Activated CD8-positive, alpha-beta memory T cell treated with anti-CD3 and anti-CD28 coated beads for 1 hour (primary cell): ENCODE measurements around the gene SPATA31A6.
"Not testable (repeated sequence)": the region's sequence is repeated elsewhere in the genome, so short reads cannot be mapped to it uniquely, and the experiment has no call there.

Experiments
- DNase-seq, 2 donors: peaks; one replicate each; pipeline ENCODE4 v3.0.0-alpha.2; 2020; ENCODE audit warnings: low read depth in 1 of 2; ENCODE audit errors: extremely low read depth in 1 of 2

Gene SPATA31A6

GRCh38 chr9:42183359-42183758, at the start of gene SPATA31A6:
Gene SPATA31A6, plus strand, starts transcription at chr9:42183659. Its CDS starts 29 bp downstream, at chr9:42183688.
- not testable (repeated sequence) for DNase-seq

DNA sequence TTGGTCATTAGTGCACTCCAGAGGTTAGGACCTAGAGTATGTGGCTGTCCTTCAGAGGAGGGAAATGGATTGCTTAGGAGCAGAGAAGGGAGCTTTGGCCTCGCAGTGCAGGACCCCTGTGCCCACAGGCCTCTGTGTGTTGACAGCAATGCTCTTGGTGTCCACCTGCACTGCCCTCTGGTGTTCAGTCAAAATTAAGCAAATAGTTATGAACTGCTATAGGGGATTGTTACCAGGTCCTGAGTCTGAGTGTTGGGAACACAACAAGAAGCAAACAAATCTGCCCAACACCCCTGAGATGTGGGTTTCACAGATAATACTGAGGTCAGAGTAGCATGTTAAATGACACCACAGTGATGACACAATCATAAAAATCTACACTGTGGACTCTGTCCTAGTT, 23.2 kb upstream of the SPATA31A6 start:
- DNase-seq: not testable (repeated sequence)

- DNase-seq: not testable (repeated sequence)
Measured at GRCh38 chr9:42219861-42220260, 36.4 kb downstream of the SPATA31A6 start.

DNA sequence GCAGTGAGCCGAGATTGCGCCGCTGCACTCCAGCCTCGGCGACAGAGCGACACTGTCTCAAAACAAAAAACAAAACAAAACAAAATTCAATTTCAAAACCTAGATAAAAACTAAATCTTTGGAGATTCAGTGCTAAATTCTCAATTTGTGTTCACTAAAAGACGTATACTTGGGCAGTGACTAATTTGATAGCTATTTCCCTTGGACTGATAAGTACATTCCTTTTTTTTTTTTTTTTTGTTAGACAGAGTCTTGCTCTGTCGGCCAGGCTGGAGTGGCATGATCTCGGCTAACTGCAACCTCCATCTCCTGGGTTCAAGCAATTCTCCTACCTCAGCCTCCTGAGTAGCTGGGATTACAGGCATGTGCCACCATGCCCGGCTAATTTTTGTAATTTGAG, 39.8 kb downstream of the SPATA31A6 start:
- DNase-seq: not testable (repeated sequence)

DNA sequence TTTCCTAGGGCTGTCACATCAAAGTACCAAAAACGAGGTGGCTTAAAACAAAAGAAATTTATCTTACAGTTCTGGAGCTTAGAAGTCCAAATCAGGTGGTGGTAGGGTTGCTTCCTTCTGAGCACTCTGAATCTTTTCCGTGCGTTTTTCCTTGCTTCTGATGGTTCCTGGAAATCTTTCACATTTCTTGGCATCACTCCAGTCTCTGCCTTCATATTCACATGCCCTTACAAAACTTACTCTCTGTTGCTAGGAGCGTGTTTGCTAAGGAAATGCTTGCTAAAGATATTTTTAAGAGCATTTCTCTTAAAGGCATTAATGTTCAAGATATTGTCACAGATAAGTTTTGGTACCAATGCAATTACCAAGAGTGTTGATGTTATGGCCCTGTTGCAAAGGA, 49.6 kb downstream of the SPATA31A6 start:
- not testable (repeated sequence) for DNase-seq

DNA sequence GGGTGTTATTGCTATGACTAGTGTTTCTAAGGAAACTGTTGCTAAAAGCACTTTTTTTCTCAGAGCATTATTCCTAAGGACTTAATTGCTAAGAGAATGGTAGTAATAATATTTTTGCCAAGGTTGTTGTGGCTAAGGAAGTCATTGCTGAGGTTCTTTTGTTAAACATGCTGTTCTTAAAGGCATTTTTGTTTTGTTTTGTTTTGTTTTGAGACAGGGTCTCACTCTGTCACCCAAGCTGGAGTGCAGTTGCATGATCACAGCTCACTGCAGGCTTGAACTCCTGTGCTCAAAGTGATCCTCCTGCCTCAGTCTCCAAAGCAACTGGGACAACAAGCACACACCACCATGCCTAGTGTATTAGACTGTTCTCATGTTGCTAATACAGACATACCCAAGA, 51.2 kb downstream of the SPATA31A6 start:
- not testable (repeated sequence) for DNase-seq

GRCh38 chr9:42235352-42235991, 52.0 kb downstream of the SPATA31A6 start:
- DNase-seq: not testable (repeated sequence)

DNA sequence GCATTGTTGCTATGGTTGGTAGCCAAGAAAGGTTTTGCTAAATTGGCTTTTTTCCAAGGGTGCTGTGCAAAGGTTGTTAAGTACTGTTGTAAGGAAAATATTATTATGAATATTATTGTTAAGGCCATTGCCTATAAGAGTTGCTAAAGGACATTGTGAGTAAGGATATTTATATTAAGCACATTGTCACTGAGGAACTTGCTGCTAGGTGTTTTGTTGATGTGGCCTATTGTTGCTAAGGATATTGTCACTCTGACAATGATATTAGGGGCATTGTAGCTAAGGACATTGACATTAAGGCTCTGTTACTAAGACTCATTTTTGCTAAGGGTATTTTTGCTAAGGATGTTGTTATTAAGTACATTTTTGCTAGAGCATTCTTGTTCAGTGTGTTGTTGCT, 52.6 kb downstream of the SPATA31A6 start:
- not testable (repeated sequence) for DNase-seq

GRCh38 chr9:42237381-42237780, 53.9 kb downstream of the SPATA31A6 start:
- not testable (repeated sequence) for DNase-seq

DNA sequence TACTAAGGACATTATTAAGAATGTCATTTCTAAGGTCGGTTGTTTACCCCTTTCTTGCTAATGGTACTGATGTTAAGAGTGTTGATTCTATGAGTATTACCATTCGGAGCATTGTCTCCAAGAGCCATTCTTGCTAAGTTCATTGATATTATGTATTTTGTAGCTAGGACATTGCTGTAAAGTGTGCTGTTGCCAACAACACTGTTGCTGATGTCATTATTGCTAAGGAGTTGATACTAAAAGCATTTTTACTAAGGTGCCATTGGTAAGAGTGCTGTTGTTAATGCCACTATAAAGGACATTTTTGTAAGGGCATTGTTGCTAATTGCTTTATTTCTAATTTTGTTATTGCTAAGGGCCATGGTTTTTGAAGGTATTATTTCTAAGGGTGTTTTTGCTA, 55.4 kb downstream of the SPATA31A6 start:
- not testable (repeated sequence) for DNase-seq
